GM19452 (cell line): ENCODE results near the gene MAP1LC3C.

Experiments used
- ATAC-seq: cut with Tn5 transposase; IDR thresholded peaks from one replicate; pipeline ENCODE4 v1.9.1; 2021; ENCODE audit not compliant: unreplicated experiment

The MAP1LC3C gene

DNA sequence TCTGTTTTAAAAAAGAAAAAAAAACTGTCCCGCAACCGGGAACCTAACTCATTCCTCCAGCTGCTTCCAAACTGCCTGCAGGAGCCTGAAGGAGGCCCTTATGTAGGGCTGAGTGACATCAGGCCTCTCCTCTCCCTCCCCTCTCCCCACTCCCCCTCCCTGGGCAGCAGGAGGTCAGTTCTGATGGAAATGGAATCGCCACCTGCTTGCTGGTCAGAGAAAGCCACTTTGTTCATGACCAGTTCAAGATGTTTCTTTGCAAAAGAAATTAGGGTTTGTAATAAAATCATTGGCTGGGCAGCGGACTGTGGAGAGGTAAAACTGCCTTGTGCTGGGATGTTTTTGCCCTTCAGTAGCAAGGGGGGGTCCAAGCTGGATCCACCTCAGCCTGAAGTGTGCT lies at the start of gene MAP1LC3C:
Gene MAP1LC3C (minus strand): TSS at position 73 of the 400 bp plus-strand sequence. CDS start 90 bp downstream, outside the sequence.
- no peak for ATAC-seq

DNA sequence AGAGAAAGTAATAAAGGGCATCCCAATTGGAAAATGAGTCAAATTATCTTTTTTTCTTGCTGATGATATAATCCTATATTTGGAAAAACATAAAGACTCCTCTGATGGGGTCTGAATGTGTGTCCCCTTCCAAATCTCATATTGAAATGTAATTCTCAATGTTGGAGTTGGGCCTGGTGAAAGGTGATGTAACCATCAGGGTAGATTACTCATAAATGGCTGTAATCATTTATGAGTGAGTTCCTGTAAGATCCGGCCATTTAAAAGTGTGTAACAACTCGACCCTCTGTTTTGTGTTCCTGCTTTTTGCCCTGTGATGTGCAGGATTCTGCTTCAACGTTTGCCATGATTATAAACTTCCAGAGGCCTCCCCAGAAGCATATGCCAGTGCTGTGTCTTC lies 44.3 kb upstream of the MAP1LC3C start:
- no peak for ATAC-seq

DNA sequence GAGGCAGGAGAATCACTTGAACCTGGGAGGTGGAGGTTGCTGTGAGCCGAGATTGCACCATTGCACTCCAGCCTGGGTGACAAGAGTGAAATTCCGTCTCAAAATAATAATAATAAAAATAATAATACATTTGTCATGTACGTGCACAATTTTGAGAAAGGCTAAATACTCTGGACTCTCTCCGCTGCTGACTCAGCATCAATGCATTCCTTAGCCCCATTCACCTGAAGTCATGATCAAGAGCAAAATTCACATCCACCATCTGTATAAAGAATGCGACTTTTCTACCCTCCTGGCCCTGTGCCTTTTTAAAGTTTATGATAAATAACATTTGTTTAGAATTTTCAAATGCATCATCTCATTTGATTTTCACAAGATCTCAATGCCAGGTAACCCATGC lies 35.5 kb upstream of the MAP1LC3C start:
- ATAC-seq: no peak

DNA sequence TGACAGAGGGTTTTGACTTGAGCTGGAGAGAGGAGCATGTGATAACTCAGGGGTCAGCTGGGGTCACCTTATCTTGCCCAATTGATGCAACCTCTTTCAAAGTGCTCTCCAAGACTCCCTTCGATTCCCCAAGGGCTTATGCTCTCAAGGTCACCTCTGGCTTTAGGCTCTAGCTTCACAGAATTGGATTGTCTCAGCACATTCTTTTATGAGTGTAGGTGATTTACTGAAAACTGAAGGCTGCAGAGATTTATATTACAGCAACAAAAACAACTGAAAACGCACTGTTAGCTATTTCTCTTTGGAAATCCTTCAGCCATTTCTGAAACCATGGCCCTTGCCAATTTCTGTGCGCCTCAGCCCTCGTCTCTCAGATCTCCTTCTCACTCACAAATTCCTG lies 34.5 kb upstream of the MAP1LC3C start:
- ATAC-seq: no peak

DNA sequence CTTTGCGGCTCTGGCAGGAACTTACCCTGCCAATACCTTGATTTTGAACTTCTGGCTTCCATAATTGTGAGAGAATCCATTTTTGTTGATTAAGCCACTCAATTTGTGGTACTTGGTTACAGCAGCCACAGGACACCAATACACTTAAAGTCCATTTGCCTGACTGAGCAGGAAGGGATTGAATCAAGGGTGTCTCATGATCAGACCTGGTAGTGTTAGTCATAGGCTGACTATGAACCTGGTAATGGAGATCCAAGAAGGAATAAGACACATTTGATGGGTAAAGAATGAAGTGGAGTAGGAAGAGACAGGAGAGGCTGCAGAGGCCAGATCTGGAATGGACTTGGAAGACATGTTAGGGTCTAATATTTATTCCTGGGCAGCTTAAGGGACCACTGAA lies 31.2 kb upstream of the MAP1LC3C start:
- ATAC-seq: no peak

DNA sequence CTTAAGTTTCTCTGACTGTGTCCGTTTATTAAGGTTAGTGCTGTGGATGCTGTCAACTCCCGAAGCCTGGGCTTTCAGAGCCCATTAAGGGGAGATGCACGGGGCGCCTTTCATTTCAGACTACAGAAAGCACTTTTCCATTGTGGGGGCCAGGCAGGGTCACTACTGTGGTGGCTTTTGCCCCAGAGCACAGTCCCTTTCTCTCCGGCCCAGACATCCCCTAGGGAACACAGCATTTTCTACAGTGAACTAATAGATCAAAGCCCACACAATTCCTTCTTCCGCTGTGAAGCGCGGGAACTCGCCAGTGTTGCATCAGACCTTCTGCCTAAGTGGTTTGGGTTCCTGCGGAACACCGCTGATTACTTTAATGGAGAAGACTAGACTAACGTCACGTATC lies 26.8 kb upstream of the MAP1LC3C start:
- no peak for ATAC-seq

DNA sequence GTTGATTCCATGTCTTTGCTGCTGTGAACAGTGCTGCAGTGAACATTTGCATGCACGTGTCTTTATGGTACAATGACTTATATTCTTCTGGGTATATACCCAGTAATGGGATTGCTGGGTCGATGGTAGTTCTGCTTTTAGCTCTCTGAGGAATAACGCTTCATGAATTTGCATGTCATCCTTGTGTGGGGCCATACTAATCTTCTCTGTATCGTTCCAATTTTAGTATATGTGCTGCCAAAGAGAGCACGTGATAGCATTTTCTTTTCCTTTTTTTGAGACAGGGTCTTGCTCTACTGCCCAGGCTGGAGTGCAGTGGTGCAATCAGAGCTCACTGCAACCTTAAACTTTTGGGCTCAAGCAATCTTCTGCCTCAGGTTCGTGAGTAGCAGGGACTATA lies 24.9 kb upstream of the MAP1LC3C start:
- no peak for ATAC-seq

DNA sequence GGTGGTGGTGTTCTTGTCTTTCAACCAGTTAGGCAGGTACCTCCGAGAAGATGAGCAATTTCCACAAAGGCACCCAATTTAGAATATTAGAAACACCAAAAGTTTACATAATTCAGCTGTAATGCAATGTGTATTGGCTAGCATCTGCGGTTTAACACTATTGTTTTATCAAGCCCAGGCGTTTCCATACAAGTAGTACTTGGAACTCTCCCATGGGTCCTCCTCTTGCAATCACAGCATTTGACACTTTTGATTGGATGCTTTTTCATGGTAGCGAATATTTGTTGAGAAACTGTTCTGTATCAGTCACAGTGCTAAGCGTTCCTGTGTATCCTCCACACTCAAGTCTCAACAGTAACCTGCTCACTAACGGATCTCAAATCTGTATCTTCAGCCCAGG lies 20.1 kb upstream of the MAP1LC3C start:
- ATAC-seq: no peak

DNA sequence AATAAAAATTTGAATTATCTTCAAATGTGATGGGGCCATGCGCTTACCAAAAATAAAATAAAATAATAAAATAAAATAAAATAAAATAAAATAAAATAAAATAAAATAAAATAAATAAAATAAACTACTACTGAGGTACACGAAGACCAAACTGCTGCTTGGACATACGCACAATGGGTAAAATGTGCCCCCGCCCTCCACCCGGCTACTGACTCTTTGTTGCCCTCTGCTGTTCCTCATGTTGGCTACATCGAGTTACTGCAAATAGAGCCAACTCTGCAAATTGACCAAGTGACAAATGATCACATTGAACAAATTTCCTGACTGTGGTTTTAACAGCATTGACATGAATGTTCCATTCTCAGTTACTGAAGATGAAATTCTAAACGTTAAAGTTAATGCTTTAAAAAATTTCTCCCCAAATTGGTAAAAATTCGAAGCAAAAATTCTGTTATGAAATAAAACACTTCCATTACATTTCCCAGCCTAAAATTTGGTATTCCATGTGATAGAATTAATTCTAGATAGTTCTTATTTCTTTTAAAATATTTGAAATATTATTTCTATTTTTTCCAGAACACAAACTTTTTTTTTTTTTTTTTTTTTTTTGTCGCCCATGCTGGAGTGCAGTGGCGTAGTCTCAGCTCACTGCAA lies 18.8 kb upstream of the MAP1LC3C start:
- peak; percentile 67 for ATAC-seq

DNA sequence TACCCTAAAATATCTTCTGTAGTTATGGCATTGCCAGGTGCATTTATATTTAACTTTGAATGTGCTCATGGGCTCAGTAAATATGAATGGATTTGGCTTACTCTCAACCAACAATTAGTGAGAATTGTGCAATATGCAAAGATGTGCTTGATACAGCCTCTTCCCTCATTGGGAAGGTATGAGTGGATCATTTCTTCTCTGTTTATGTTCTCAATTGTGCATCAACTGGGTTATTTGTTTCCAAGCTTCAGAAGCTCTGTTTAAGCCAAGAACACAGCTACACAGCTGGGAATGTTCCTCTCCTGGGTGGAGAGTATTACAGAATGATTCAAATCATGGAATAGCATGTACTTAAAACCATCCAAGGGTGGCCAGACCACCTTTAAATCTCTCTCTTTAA lies 17.6 kb upstream of the MAP1LC3C start:
- no peak for ATAC-seq

DNA sequence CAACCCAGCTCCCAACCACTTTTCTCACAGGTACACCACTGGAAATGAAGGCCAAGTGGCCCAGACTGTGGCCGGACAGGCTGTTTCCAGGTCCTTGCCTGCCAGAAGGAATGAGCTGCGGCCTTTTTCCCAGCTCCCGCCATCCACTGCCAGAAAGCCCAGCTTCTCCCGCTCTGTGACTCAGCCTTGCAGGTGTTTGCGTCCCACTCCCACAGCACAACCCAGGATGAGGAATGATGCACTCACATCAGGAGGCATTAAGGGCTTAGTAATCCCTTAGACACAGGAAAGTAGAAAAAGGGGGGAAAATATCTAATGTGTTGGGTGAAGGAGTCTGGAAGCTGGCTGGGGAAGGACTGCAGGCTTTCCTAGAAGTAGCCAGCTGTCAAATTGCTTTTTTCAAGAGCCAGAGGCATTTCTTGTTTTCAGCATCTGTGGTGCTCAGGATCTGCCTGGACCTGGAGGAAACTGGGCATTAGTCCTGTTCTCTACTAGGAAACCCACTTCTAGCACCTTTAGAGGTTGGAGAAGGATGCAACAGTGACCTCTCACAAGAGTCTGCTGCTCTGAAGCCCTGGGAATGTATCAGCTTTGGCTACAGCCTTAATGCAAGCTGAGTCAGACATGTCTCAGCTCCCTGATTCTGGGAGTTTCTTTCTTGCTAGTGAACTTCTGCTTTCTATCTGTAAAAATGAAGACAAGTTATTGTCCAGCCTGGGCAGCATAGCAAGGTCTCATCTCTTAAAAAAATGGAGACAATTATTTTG lies 13.2 kb upstream of the MAP1LC3C start:
- ATAC-seq: no peak

DNA sequence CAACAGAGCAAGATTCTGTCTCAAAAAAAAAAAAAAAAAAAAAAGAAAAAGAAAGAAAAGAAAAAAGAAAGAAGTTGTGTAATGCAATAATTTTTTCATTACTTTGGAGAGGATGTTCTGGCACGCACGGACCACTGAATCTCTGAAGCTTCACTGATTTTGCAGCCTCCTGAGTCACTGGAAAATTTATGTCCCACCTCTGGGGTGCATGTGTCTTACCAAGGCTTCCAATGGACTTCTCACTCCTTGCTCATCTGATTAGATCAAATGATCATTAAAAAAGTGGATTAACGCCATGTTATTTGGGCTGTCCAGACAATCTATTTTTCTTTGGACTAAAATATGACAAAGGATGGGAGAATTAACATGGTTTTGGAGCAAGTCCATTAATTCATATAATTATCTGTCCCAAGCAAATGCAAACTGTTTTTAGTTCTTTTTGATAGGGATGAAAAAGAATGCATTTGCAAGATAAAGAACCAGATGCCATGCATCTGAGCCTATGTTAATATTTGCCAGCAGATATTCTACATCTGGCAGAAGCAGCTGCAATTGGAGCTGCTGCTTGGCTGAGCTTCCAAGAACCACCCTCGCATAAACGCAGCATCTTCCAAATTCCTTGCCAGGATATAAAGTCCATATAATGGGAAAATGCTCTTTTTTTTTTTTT lies 10.1 kb upstream of the MAP1LC3C start:
- no peak for ATAC-seq

DNA sequence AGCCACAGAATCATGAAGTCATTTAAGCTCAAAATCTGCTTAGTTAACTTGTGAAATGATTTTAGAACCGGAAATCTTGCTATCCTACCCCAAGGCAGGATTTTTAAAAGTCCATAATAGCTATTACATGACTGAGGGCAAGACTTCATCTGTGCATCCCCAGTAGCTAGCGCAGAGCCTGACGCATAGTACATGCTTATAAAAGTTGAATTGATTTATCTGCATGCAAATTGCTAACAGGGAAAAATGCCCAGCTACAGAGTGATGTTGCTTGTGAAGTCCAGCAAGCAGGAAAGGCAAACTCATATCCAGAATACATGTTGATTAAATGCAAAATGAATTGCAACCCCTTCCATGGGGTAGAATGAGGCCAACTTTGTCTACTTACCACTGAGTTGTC lies 8.1 kb upstream of the MAP1LC3C start:
- no peak for ATAC-seq

DNA sequence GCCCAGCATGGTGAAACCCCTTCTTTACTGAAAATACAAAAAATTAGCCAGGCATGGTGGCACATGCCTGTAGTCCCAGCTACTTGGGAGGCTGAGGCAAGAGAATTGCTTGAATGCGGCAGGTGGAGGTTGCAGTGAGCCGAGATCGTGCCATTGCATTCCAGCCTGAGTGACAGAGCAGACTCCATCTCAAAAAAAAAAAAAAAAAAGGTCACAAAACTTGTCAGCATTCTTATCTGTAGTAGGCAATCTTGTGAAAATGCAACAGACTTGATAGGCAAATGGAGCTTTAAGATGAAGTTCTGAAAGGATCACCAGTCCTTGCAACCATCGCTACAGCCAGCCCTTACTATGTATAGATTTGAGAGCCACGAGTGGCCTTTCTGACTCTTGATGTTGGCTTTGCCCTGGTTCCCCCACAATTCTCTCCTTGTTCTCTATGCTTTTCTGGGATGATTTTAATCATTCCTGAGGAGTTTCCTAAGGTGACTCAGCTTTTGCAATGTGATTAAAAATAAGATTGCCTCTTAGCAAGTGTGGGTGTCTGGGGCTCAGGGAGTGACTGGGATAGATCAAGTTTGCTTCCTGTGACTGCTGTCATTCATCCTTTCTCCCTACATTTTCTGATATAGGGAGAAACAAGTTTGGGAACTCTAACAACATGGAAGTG lies 7.1 kb upstream of the MAP1LC3C start:
- ATAC-seq: no peak

DNA sequence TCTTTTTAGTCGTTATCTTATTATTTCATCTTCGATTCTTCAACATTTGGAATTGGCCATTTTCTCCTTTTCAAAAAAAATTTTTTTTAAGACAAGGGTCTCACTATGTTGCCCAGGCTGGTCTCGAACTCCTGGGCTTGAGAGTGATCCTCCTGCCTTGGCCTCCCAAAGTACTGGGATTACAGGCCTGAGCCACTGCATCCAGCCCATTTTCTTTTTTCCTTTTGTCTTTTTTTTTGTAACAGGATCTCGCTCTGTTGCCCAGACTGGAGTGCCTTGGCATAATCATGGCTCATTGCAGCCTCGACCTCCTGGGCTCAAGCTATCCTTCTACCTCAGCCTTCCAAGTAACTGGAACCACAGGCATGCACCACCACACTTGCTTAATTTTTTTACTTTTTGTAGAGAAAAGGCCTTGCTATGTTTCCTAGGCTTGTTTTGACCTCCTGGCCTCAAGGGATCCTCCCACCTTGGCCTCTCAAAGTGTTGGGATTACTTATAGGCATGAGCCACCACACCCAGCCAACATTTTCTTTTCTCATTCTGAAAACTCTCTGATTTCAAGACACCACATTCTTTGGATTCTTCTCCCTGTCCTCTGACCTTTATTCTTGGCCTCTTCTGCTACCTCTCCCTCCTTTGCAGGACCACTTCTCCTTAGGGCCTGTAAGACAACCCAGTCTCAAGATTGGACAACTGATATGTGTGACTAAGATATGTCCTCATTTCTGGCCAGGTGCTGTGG lies 6.0 kb upstream of the MAP1LC3C start:
- no peak for ATAC-seq

DNA sequence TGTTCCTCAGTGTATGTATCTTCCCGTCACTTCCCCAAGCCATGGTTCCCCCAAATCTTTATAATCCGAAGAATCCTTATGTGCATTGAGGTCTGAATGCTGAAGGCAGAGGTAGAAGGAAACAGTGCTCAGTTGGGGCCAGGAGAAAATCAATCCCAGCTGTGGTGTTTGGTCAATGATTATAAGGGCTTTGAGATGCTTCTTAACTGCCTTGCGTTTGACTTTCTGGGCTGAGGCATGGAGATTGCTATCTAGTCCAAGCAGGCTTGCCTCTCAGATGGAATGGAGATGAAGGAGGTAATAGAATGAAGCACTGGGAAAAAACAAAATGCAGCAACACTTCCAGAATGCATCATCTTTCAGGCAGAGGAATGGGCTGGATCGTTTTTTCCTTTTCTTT lies 3.6 kb upstream of the MAP1LC3C start:
- no peak for ATAC-seq

DNA sequence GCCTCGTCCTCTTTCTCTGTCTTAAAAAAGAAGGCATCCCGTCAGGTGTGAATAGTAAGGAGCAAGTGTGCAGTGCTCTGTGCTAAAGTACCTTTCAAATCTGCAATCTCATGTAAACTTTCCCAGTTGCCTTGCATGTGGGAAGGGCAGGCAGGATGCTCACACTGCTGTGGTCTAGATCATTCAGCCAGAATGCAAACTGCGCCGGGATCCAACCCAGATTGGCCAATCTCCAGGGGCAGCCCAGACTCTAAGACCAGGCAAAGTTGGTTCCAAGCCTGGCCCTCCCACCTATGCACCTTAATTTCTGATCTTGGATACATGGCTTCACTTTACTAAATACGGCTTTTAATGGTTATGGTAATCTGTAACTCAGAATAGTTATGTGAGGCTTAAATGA lies 3.2 kb upstream of the MAP1LC3C start:
- ATAC-seq: no peak

DNA sequence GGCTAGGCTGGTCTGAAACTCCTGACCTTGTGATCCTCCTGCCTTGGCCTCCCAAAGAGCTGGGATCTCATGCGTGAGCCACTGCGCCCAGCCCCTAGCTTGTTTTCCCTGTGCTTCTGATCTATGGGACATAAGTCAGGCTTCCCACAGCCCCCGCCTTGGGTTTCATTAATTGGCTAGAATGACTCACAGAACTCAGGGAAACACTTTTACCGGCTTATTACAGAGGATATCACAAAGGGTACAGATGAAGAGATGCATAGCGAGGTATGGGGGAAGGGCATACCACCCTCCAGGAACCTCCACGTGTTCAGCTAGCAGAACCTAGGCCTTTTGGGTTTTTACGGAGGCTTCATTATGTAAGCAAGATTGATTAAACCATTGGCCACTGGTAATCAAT lies 1.5 kb upstream of the MAP1LC3C start:
- ATAC-seq: no peak

DNA sequence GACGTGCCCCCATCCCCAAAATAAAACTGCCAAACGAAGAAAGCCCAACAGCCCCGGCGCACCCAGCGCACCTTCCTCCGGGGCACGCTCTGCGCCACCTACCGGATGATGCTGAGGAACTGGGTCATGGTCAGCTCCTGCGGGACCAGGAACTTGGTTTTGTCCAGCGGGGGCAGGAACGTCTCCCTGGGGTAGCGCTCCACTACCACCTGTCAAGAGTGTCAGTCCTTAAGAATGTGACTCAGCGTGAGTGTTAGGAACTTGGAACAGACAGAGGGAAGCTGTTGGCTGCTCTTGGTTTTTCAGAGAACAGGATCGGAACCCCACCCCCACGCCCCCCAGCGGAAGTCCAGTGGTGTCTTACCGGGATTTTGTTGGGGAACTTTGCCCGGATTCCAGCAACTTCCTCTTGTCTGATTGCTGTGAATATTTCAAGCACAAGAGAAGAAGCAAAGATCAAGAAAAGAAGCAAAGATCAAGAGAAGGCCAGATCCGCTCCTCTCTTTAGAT lies 431 bp downstream of the MAP1LC3C start:
- ATAC-seq: peak; percentile 89

DNA sequence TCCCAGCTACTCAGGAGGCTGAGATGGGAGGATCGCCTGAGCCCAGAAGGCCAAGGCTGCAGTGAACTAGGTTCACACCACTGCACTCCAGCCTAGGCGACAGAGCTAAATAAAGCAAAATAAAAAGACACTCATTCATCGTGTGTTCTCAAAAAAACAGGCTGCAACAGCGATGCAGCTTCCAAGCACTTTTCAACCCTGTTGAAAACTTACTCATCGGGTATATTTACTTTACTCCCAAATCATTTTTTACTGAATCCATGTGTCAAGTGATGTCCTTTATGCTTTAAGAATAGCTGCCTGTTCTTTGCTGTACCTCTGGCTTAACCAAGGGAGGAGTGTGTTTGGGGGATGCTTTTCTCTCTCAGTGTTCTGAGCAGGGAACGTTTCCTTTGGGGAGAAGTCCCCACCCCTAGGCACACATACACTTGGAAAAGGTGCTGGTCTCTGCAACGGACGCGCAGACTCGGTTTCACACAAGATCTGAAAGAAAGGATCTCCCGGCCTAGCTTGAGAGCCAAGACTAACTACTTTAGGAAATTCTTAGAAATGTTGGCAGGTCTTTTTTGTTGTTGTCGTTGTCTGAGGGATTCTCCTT lies 1.4 kb downstream of the MAP1LC3C start:
- no peak for ATAC-seq
